Neural cell (in vitro differentiated cells): ENCODE results near the gene RAB3C. TPM values are rescaled to one million over a fixed set of nuclear protein-coding genes. Genes with fewer than 3 reads are reported as not detected.

Experiments used
- H2AFZ ChIP-seq: fragments of 200-600, 300-800 bp; sonication (generic), shearing (Covaris generic); 2 replicates; pipeline ENCODE4 v1.6.0; 2014; ENCODE audit warnings: low read depth, mild to moderate bottlenecking, antibody characterized with exemption, low read length, moderate library complexity
- H3F3A ChIP-seq: fragments of 200-600 bp; shearing (Covaris generic); 2 replicates; pipeline ENCODE4 v1.6.1; 2016; ENCODE audit warnings: mild to moderate bottlenecking, moderate library complexity, mixed read lengths, antibody characterized with exemption, low read length; ENCODE audit not compliant: insufficient read depth, poor library complexity, severe bottlenecking
- H3K27ac ChIP-seq: fragments of 200-600, 300-800 bp; sonication (generic), shearing (Covaris generic); 2 replicates; pipeline ENCODE4 v1.5.1; 2014; ENCODE audit warnings: mild to moderate bottlenecking, low read length, moderate library complexity
- H3K27me3 ChIP-seq: fragments of 300-800, 200-600 bp; sonication (generic), shearing (Covaris generic); 2 replicates; pipeline ENCODE4 v1.6.0; 2014; ENCODE audit warnings: mild to moderate bottlenecking, low read depth, low read length, moderate library complexity; ENCODE audit not compliant: insufficient read depth
- H3K36me3 ChIP-seq: fragments of 300-800, 200-600 bp; sonication (generic), shearing (Covaris generic); 2 replicates; pipeline ENCODE4 v1.5.1; 2014; ENCODE audit warnings: mild to moderate bottlenecking, antibody characterized with exemption, low read length, moderate library complexity; ENCODE audit not compliant: insufficient read depth
- H3K4me2 ChIP-seq: fragments of 300-800, 200-600 bp; sonication (generic), shearing (Covaris generic); 2 replicates; pipeline ENCODE4 v1.6.0; 2014; ENCODE audit warnings: mild to moderate bottlenecking, low read length
- H3K4me3 ChIP-seq: fragments of 300-800, 200-600 bp; sonication (generic), shearing (Covaris generic); 2 replicates; pipeline ENCODE4 v1.5.1; 2014; ENCODE audit warnings: mild to moderate bottlenecking, low read length, moderate library complexity
- H3K79me2 ChIP-seq: fragments of 200-600 bp; shearing (Covaris generic); replicated peaks from 2 replicates; pipeline ENCODE4 v1.6.0; 2014; ENCODE audit warnings: mild to moderate bottlenecking, low read length, moderate library complexity; ENCODE audit not compliant: insufficient read depth
- H3K9ac ChIP-seq: fragments of 300-800, 200-600 bp; sonication (generic), shearing (Covaris generic); 2 replicates; pipeline ENCODE4 v1.6.1; 2016; ENCODE audit warnings: mild to moderate bottlenecking, low read length, mixed read lengths
- H3K9me2 ChIP-seq: fragments of 200-600 bp; shearing (Covaris generic); 2 replicates; pipeline ENCODE4 v1.6.1; 2016; ENCODE audit warnings: mild to moderate bottlenecking, low read length, mixed read lengths; ENCODE audit not compliant: insufficient read depth
- H3K9me3 ChIP-seq: fragments of 200-600, 300-800 bp; sonication (generic), shearing (Covaris generic); 2 replicates; pipeline ENCODE4 v1.6.1; 2016; ENCODE audit warnings: mild to moderate bottlenecking, mixed run types, low read length, moderate library complexity, mixed read lengths
- H4K20me1 ChIP-seq: fragments of 200-600 bp; shearing (Covaris generic); 2 replicates; pipeline ENCODE4 v1.6.1; 2016; ENCODE audit warnings: mild to moderate bottlenecking, mixed run types; ENCODE audit not compliant: insufficient read depth
- CTCF ChIP-seq: fragments of 450-650 bp; IDR thresholded peaks from 2 replicates; pipeline ENCODE4 v1.5.1; 2014; ENCODE audit warnings: antibody characterized with exemption, mild to moderate bottlenecking, moderate library complexity; ENCODE audit not compliant: poor library complexity, severe bottlenecking
- EP300 ChIP-seq: fragments of 450-650 bp; conservative IDR thresholded peaks from 2 replicates; pipeline ENCODE4 v1.6.1; 2014; ENCODE audit warnings: antibody characterized with exemption, mild to moderate bottlenecking, moderate library complexity; ENCODE audit not compliant: poor library complexity, severe bottlenecking
- EZH2 ChIP-seq: fragments of 200-600, 300-800 bp; shearing (Covaris generic), sonication (generic); IDR thresholded peaks from 2 replicates; pipeline ENCODE4 v1.6.1; 2014; ENCODE audit warnings: antibody characterized with exemption, low read length, borderline replicate concordance, mild to moderate bottlenecking; ENCODE audit not compliant: insufficient read depth, poor library complexity, severe bottlenecking
- MXI1 ChIP-seq: fragments of 450-650 bp; conservative IDR thresholded peaks from 2 replicates; pipeline ENCODE4 v1.6.1; 2014; ENCODE audit warnings: antibody characterized with exemption, mild to moderate bottlenecking; ENCODE audit not compliant: poor library complexity, severe bottlenecking
- POLR2AphosphoS5 ChIP-seq: IDR thresholded peaks from 2 replicates; pipeline ENCODE4 v1.6.1; 2012
- RAD21 ChIP-seq: fragments of 450-650 bp; conservative IDR thresholded peaks from 2 replicates; pipeline ENCODE4 v1.6.1; 2014; ENCODE audit warnings: antibody characterized with exemption, mild to moderate bottlenecking, moderate library complexity
- REST ChIP-seq: IDR thresholded peaks from 2 replicates; pipeline ENCODE4 v1.6.1; 2012; ENCODE audit warnings: borderline replicate concordance
- SMC3 ChIP-seq: fragments of 450-650 bp; conservative IDR thresholded peaks from 2 replicates; pipeline ENCODE4 v1.6.1; 2014; ENCODE audit warnings: antibody characterized with exemption, mild to moderate bottlenecking, moderate library complexity; ENCODE audit not compliant: poor library complexity
- TAF1 ChIP-seq: IDR thresholded peaks from 2 replicates; pipeline ENCODE4 v1.6.1; 2012; ENCODE audit warnings: low read depth
- polyA plus RNA-seq: library from polyadenylated mRNA; depleted of rRNA; stranded (reverse); fragments of >200 nt; gene quantifications from 2 replicates; pipeline ENCODE4 v1.2.3, GENCODE V29; 2014

RAB3C gene
- polyA plus RNA-seq, 1 donor from 2014 or later: 94.3 TPM

GRCh38 chr5:58836351-58836750, 253.5 kb downstream of the RAB3C start:
- Histone ChIP-seq H3K9ac (no peak overlapping the region), H3K27ac (no peak overlapping the region), H3K4me2 (no peak overlapping the region), H3K4me3 (no peak overlapping the region), H3F3A (no peaks in the 10 kb centered on the region), H4K20me1 (no peaks in the 10 kb centered on the region), H3K9me2 (no peaks in the 10 kb centered on the region), H3K79me2 (no peaks in the 10 kb centered on the region), H3K27me3 (no peaks in the 10 kb centered on the region), H3K36me3 (peaks cover 3% of the 10 kb centered on the region), H3K9me3 (no peaks in the 10 kb centered on the region), H2AFZ (no peak overlapping the region)
- TF ChIP-seq EP300 (no peak), RAD21 (no peak), POLR2AphosphoS5 (no peak), TAF1 (no peak), MXI1 (no peak), EZH2 (no peak), REST (no peak), SMC3 (no peak), CTCF (no peak)

GRCh38 chr5:58838729-58839128, 255.9 kb downstream of the RAB3C start:
- Histone ChIP-seq H4K20me1 (no peaks in the 10 kb centered on the region), H3K27ac (no peak overlapping the region), H3K4me3 (no peak overlapping the region), H2AFZ (no peak overlapping the region), H3K9me3 (no peaks in the 10 kb centered on the region), H3K9ac (no peak overlapping the region), H3K36me3 (peaks cover 3% of the 10 kb centered on the region), H3K79me2 (no peaks in the 10 kb centered on the region), H3K4me2 (no peak overlapping the region), H3K9me2 (no peaks in the 10 kb centered on the region), H3F3A (no peaks in the 10 kb centered on the region), H3K27me3 (no peaks in the 10 kb centered on the region)
- no peak for TF ChIP-seq SMC3
- no peak for TF ChIP-seq CTCF
- TF ChIP-seq EZH2: no peak
- no peak for TF ChIP-seq TAF1
